ENCODE results near the gene PROCA1.

- TF ChIP-seq CTCF (conservative IDR thresholded peaks at IDR 0.05) (no peak), EZH2 (IDR thresholded peaks at IDR 0.05; ENCODE audit: low read depth) (no peak)
Measured at GRCh38 chr17:28682655-28683054, 29.0 kb downstream of the PROCA1 start.
